Heart left ventricle (tissue), 13 donors: Measurements from ENCODE around the gene SLC22A14.

Experiments used
- POLR2A ChIP-seq, 2 donors: fragments of 450-650 bp; IDR thresholded peaks; one replicate each; pipeline ENCODE4 v1.6.1; 2017; ENCODE audit warnings: antibody characterized with exemption in 2 of 2, mild to moderate bottlenecking in 2 of 2, moderate library complexity in 2 of 2
- TF ChIP-seq, protein P1 (sequence below), 12 donors: fragments of 200-600 bp; sonication (generic) in 4 of 12; IDR thresholded peaks; one replicate each; pipeline versions ENCODE4 v1.5.0 to v1.8.0; 2018 to 2022; ENCODE audit warnings: antibody characterized with exemption in 12 of 12, mild to moderate bottlenecking in 5 of 12
- donor health status: ischemic (EF 13 %, LVEDD 7.1; RV severe dilation, severe dysfunction).
- donor health status: DM: no; HTN: yes; CAD: no.
- donor health status: DM: no; HTN: no; CAD: no.
- donor health status: ischemic (EF 25% LVEDD 6.9; RV normal size, moderate dysfunction).
- donor health status: ischemic (EF 25% LVEDD 5.7; RV mildly dilated, moderate dysfunction).
- donor health status: ischemic (EF 35%, LVEDD 5.7; RV mildly dilated, moderate dysfunction).
- donor health status: nonischemic (EF 11% LVEDD 7.7; RV severe dilation, severe dysfunction).
- donor health status: DM: yes; HTN: yes; CAD: no.
- donor health status: PGD.
- donor health status: ischemic (EF 29% LVEDD 5.4; RV normal size, mild dysfunction).
- donor health status: nonischemic (EF 23%, LVEDD 6.1; RV moderate dilation, normal function).

GRCh38 chr3:38347421-38348200, 65.5 kb downstream of the SLC22A14 start:
- TF ChIP-seq, protein P1, sequence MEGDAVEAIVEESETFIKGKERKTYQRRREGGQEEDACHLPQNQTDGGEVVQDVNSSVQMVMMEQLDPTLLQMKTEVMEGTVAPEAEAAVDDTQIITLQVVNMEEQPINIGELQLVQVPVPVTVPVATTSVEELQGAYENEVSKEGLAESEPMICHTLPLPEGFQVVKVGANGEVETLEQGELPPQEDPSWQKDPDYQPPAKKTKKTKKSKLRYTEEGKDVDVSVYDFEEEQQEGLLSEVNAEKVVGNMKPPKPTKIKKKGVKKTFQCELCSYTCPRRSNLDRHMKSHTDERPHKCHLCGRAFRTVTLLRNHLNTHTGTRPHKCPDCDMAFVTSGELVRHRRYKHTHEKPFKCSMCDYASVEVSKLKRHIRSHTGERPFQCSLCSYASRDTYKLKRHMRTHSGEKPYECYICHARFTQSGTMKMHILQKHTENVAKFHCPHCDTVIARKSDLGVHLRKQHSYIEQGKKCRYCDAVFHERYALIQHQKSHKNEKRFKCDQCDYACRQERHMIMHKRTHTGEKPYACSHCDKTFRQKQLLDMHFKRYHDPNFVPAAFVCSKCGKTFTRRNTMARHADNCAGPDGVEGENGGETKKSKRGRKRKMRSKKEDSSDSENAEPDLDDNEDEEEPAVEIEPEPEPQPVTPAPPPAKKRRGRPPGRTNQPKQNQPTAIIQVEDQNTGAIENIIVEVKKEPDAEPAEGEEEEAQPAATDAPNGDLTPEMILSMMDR (IDR thresholded peaks at IDR 0.05) = no peak
- no peak for TF ChIP-seq POLR2A (IDR thresholded peaks at IDR 0.05)
